NT2/D1 (cell line): ENCODE results near the gene GRAMD1B.
A peak's percentile ranks its signal among the peaks of the same experiment; 100 is the strongest.

Experiments used
- DNase-seq: peaks from one replicate; pipeline ENCODE4 v3.0.0-alpha.2; 2011; ENCODE audit warnings: low read depth, low spot score
- H3K27me3 ChIP-seq: 2 replicates; pipeline ENCODE4 v1.6.0; 2011; ENCODE audit warnings: mild to moderate bottlenecking; ENCODE audit not compliant: insufficient read length, insufficient read depth
- H3K36me3 ChIP-seq: 2 replicates; pipeline ENCODE4 v1.6.1; 2011; ENCODE audit warnings: mild to moderate bottlenecking, low read length, mixed read lengths; ENCODE audit not compliant: insufficient read depth, insufficient read length
- H3K4me1 ChIP-seq: 2 replicates; pipeline ENCODE4 v1.5.1; 2011; ENCODE audit not compliant: insufficient read depth, insufficient read length
- H3K4me3 ChIP-seq: 2 replicates; pipeline ENCODE4 v1.5.1; 2011; ENCODE audit warnings: low read depth; ENCODE audit not compliant: insufficient read length
- H3K9ac ChIP-seq: 2 replicates; pipeline ENCODE4 v1.6.0; 2011; ENCODE audit warnings: low read depth; ENCODE audit not compliant: insufficient read length
- H3K9me3 ChIP-seq: 2 replicates; pipeline ENCODE4 v1.5.1; 2011; ENCODE audit warnings: mild to moderate bottlenecking, low read length; ENCODE audit not compliant: insufficient read depth
- SUZ12 ChIP-seq: IDR thresholded peaks from 2 replicates; pipeline ENCODE4 v1.6.1; 2011; ENCODE audit not compliant: insufficient read length, insufficient read depth; ENCODE audit errors: extremely low read depth
- YY1 ChIP-seq: IDR thresholded peaks from 2 replicates; pipeline ENCODE4 v1.6.1; 2011; ENCODE audit not compliant: insufficient read length, insufficient read depth
- ZNF274 ChIP-seq: IDR thresholded peaks from 2 replicates; pipeline ENCODE4 v1.6.1; 2011; ENCODE audit warnings: mild to moderate bottlenecking, low read depth, low read length

Gene GRAMD1B

DNA sequence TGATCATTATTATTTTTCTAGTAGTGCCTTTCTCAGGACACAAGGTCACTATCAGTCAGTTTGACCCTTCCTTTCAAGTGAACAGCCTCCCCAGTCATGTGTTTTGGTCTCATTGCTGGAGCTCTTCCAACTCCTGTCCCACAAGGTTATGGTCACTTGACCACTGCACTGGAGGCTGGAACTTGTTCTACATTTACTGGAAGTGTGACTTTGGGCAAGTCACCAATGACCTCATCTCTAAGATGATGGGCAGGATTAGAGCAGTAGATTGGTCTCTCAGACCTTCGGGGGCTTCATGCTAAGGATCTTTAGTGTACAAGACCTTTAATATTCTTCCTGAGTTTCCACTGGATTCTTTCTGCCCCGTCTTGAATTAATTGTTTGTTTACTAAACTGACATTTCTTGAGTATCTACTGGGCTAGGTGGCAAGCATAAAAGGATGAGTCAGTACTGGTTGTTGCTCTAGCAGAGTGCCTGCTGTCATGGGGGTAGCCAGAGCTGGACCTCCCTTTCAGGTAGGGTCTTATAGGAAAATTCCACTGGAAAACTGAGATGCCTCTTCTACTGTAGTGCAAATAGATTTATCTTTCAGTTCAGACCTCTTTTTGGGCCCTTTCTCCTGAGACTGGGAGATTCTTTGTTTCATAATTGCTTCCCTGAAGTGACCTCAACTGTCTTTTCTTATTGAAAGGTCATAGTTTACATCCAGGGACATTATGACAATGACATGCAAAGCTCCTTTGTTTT, 106.8 kb downstream of the GRAMD1B start:
- peak; percentile 78 for DNase-seq
- Histone ChIP-seq H3K27me3 (no peaks in the 10 kb centered on the region), H3K4me1 (peaks cover 2% of the 10 kb centered on the region), H3K4me3 (no peak overlapping the region), H3K9ac (no peak overlapping the region), H3K9me3 (peaks cover 19% of the 10 kb centered on the region; the same call in 1 of the 2 replicates), H3K36me3 (no peaks in the 10 kb centered on the region)
- no peak for TF ChIP-seq YY1
- TF ChIP-seq SUZ12, result no peak
- no peak for TF ChIP-seq ZNF274

DNA sequence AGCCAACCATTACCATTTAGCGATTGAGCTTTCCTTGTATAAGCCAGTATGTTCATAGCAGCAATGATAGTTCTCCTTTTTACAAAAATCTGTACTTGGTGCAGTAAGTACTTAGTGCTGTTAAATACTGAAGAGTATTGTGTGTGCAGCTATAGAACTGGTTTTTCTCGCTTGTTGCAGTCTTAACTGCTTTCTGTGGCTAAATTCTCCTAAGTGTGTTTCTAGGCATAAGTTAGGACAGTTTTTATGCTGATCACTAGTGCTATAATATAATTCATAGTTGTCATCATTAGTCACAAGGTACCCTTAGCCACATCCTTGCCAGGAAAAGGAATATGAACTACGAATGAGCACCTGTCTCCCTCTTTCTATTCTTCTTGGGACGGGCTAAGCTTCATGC, 107.7 kb downstream of the GRAMD1B start:
- Histone ChIP-seq H3K36me3 (no peaks in the 10 kb centered on the region), H3K4me1 (no peaks in the 10 kb centered on the region), H3K9ac (peak overlapping the region; percentile 9), H3K27me3 (no peaks in the 10 kb centered on the region), H3K9me3 (peaks cover 19% of the 10 kb centered on the region; the same call in 1 of the 2 replicates), H3K4me3 (no peak overlapping the region)
- TF ChIP-seq YY1, result no peak
- no peak for TF ChIP-seq ZNF274
- TF ChIP-seq SUZ12, result no peak
- no peak for DNase-seq

DNA sequence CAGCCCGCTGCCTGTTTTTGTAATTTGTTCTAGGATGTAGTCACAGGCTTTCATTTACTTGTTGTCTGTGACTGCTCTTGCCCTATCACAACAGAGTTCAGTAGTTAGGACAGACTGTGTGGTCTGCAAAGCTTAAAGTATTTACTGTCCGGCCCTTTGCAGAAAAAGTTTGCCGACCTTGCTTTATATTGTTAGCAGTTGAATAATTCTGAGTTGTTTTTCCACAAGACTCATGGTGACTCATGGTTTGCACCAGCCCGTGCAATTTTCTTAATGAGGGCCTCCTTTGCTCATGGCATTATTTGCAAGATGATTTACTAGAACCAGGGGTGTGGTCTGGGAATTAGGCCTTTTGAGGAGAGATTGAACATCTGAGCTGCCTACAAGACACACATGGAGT, 113.7 kb downstream of the GRAMD1B start:
- no peak overlapping the region for H3K9ac ChIP-seq
- DNase-seq, result no peak
- 0 out of 2 replicates have a peak, but pooled peaks cover 5% of the 10 kb centered on the region for H3K9me3 ChIP-seq

DNA sequence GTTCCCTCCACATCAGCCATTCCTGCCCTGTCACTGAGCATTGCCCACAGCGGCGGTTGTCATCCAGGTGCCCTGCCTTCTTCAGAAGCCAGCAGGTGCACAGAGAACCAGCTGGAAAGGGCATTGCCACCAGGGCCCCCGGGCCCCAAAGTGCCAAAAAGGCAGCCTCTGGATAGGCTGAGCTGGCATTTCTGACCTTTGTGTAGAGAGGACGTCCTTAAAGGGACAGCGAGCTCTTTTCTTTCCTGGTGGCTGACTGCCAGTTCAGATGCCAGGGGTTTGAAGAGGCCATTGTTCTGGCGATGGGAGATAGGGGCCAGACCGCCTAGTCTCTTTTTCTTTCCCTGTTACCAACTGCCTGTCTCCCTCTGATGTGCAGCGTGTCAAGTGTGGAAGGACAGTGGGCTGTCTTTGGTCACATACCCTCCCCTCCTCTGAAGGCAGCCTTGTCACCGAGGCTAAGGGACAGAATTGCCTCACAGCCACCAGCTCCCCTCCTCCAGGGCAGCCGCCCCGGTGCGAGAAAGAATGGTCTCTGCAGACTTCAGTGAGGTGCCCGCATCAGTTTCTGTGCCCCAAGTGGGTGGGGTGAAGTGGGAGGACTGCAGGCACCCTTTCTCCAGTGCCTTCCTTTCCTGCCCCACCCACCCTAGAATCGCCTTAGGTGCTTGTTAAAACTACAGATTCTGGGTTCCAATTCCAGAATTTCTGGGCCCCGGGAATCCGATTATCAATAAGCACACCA, 114.7 kb downstream of the GRAMD1B start:
- no peaks in the 10 kb centered on the region for H3K9me3 ChIP-seq
- no peaks in the 10 kb centered on the region for H3K36me3 ChIP-seq
- no peak for DNase-seq
- TF ChIP-seq YY1 (no peak), SUZ12 (no peak), ZNF274 (no peak)
- H3K27me3 ChIP-seq, result no peaks in the 10 kb centered on the region
- H3K4me1 ChIP-seq, result no peaks in the 10 kb centered on the region
- no peak overlapping the region for H3K4me3 ChIP-seq
- H3K9ac ChIP-seq, result no peak overlapping the region

More for the DNA sequence above, 113.7 kb downstream of the GRAMD1B start:
- TF ChIP-seq SUZ12 (no peak), YY1 (no peak), ZNF274 (no peak)
- H3K27me3 ChIP-seq, result no peaks in the 10 kb centered on the region
- no peaks in the 10 kb centered on the region for H3K36me3 ChIP-seq
- H3K4me1 ChIP-seq, result no peaks in the 10 kb centered on the region
- H3K4me3 ChIP-seq, result no peak overlapping the region

DNA sequence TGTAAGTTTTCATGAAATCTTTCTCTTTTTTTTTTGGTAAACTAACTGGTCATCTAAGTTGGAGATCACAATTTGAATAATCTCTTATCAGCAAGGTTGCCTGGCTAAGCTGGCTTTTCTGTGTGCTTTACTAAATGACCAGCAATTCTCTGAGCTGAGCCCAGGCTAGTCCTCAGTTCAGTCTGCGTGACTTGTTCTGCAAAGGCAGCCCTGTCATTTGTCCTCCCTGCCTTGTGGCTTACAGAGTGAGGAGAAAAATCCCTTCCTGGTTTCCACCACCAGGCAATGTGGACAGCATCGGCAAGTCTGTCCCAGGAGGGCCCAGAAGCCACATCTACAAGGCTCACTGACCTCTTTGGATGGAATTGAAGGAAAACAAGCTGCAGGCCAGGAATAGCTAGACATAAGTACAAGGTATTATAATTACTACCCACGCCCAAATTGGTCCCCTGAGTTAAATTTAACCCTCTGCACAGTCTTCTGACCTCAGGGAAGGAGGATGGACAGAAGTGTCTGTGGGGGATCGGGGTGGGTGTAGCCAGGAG, 115.7 kb downstream of the GRAMD1B start:
- H3K9ac ChIP-seq, result no peak overlapping the region
- H3K4me3 ChIP-seq, result no peak overlapping the region
- no peaks in the 10 kb centered on the region for H3K9me3 ChIP-seq
- TF ChIP-seq ZNF274 (no peak), YY1 (no peak), SUZ12 (no peak)
- no peak for DNase-seq
- no peaks in the 10 kb centered on the region for H3K27me3 ChIP-seq
- H3K36me3 ChIP-seq, result no peaks in the 10 kb centered on the region
- H3K4me1 ChIP-seq, result peaks cover 3% of the 10 kb centered on the region

DNA sequence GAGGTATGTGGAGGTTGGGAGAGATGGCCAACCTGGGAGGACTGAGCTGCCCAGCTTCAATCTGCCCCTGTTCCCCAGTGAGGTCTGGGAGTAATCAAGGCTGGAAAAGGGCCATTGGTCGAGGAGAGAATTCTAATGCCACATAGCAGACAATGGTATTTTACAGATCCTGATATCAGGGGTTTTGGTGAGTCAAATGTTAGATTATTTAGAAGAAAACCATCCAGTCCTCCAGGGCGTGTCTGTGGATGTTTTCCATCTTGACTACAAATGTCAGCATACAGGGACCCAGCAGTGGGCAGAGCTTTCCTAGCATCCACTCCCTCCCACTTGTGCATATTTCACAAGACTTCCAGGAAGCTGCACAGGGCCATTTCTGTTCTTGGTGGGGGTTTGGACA, 116.4 kb downstream of the GRAMD1B start:
- no peak overlapping the region for H3K9ac ChIP-seq
- peaks cover 6% of the 10 kb centered on the region for H3K4me1 ChIP-seq
- H3K36me3 ChIP-seq, result no peaks in the 10 kb centered on the region
- DNase-seq, result no peak
- no peaks in the 10 kb centered on the region for H3K9me3 ChIP-seq
- no peak for TF ChIP-seq SUZ12
- no peak for TF ChIP-seq YY1
- TF ChIP-seq ZNF274, result no peak
- H3K4me3 ChIP-seq, result no peak overlapping the region
- H3K27me3 ChIP-seq, result no peaks in the 10 kb centered on the region

DNA sequence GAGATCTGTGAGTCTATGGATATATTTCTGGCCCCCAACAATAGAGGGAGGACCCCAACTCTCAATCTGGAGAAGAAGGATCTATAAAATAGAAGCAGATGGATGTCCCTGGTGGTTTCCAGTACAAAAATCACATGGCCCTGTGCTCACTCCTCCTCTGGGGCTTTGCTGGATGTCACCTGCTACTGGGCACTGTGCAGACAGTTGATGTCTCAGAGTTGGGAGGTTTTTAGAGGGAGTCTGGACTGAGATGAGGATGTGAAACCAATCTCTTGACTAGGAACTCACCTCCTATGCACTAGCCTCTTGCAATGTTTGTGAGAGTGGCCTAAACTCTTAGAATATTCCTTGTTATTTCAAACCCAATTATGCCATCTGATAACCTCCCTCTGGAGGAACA, 117.1 kb downstream of the GRAMD1B start:
- H3K36me3 ChIP-seq, result no peaks in the 10 kb centered on the region
- TF ChIP-seq SUZ12 (no peak), YY1 (no peak), ZNF274 (no peak)
- H3K4me1 ChIP-seq, result peaks cover 6% of the 10 kb centered on the region
- no peak overlapping the region for H3K4me3 ChIP-seq
- no peak for DNase-seq
- no peaks in the 10 kb centered on the region for H3K27me3 ChIP-seq
- H3K9ac ChIP-seq, result no peak overlapping the region
- H3K9me3 ChIP-seq, result no peaks in the 10 kb centered on the region
